PC-3 (cell line): ENCODE measurements around the gene TUBA1A. TPM values are rescaled to one million over a fixed set of nuclear protein-coding genes. Genes with fewer than 3 reads are reported as not detected.
"Not testable (repeated sequence)": the region's sequence is repeated elsewhere in the genome, so short reads cannot be mapped to it uniquely, and the experiment has no call there.

Source experiments
- ATAC-seq: fragments of 200-7000 bp; cut with Tn5 transposase; 2 replicates; pipeline ENCODE4 v1.9.1; 2020; ENCODE audit warnings: mild to moderate bottlenecking, moderate library complexity
- BruUV-seq: library from RNA; stranded (reverse); fragments of 400-500 nt; replicated peaks from 2 replicates; lab custom pipeline; 2021; lab: Mats Ljungman, UMichigan
- CTCF ChIA-PET: fragments of 300-600 bp; sonication (Branson Sonifier 250); formaldehyde crosslinking; loops from one replicate; lab custom pipeline; 2022; ENCODE audit warnings: antibody characterized with exemption; lab: Charles Lee
- POLR2A ChIA-PET: fragments of 300-600 bp; sonication (Branson Sonifier 250); formaldehyde crosslinking; loops from one replicate; lab custom pipeline; 2022; ENCODE audit warnings: antibody characterized with exemption; ENCODE audit not compliant: unreplicated experiment; lab: Charles Lee
- DNase-seq: peaks from one replicate; pipeline ENCODE4 v3.0.0-alpha.2; 2015
- H2AFZ ChIP-seq: fragments of 300-600 bp; sonication (generic); 2 replicates; pipeline ENCODE4 v1.6.0; 2016; ENCODE audit warnings: antibody characterized with exemption, low read length
- H3F3A ChIP-seq: fragments of 300-600 bp; sonication (generic); one replicate; pipeline ENCODE4 v1.6.0; 2017; ENCODE audit warnings: antibody characterized with exemption, low read length, control low read depth, mild to moderate bottlenecking; ENCODE audit not compliant: unreplicated experiment
- H3K27ac ChIP-seq: fragments of 300-600 bp; sonication (generic); 2 replicates; pipeline ENCODE4 v1.5.1; 2016; ENCODE audit warnings: mild to moderate bottlenecking, low read length
- H3K27me3 ChIP-seq: fragments of 300-600 bp; sonication (generic); 2 replicates; pipeline ENCODE4 v1.6.1; 2016; ENCODE audit warnings: low read length, mixed read lengths
- H3K36me3 ChIP-seq: fragments of 300-600 bp; sonication (generic); 2 replicates; pipeline ENCODE4 v1.6.1; 2016; ENCODE audit warnings: low read depth, mixed run types, low read length, mixed read lengths
- H3K4me1 ChIP-seq: fragments of 300-600 bp; sonication (generic); 2 replicates; pipeline ENCODE4 v1.5.1; 2016; ENCODE audit warnings: low read length; ENCODE audit not compliant: insufficient read depth
- H3K4me2 ChIP-seq: fragments of 300-600 bp; sonication (generic); 2 replicates; pipeline ENCODE4 v1.6.0; 2016; ENCODE audit warnings: low read length
- H3K4me3 ChIP-seq: fragments of 300-600 bp; sonication (generic); 2 replicates; pipeline ENCODE4 v1.5.1; 2016; ENCODE audit warnings: mild to moderate bottlenecking, low read length, mixed read lengths
- H3K79me2 ChIP-seq: fragments of 300-600 bp; sonication (generic); 2 replicates; pipeline ENCODE4 v1.6.1; 2017; ENCODE audit warnings: low read length, mixed read lengths
- H3K9ac ChIP-seq: fragments of 300-600 bp; sonication (generic); 2 replicates; pipeline ENCODE4 v1.6.0; 2016; ENCODE audit warnings: mild to moderate bottlenecking, low read length
- H3K9me2 ChIP-seq: fragments of 300-600 bp; sonication (generic); replicated peaks from 2 replicates; pipeline ENCODE4 v1.6.1; 2016; ENCODE audit warnings: mixed run types, low read length, mixed read lengths
- H3K9me3 ChIP-seq: fragments of 300-600 bp; sonication (generic); 2 replicates; pipeline ENCODE4 v1.6.1; 2016; ENCODE audit warnings: low read length, mixed read lengths
- H4K20me1 ChIP-seq: fragments of 300-600 bp; sonication (generic); 2 replicates; pipeline ENCODE4 v1.6.1; 2016; ENCODE audit warnings: low read length, mixed read lengths
- CTCF ChIP-seq: fragments of 300-600 bp; sonication (generic); conservative IDR thresholded peaks from 2 replicates; pipeline ENCODE4 v1.5.1; 2017; ENCODE audit warnings: antibody characterized with exemption, low read depth, mild to moderate bottlenecking, low read length
- EZH2 ChIP-seq: fragments of 300-600 bp; sonication (generic); IDR thresholded peaks from one replicate; pipeline ENCODE4 v1.6.1; 2017; ENCODE audit warnings: antibody characterized with exemption, mild to moderate bottlenecking, low read length; ENCODE audit not compliant: unreplicated experiment
- EZH2phosphoT487 ChIP-seq: fragments of 300-600 bp; sonication (generic); IDR thresholded peaks from 2 replicates; pipeline ENCODE4 v1.6.1; 2018; ENCODE audit warnings: mild to moderate bottlenecking, antibody characterized with exemption, low read length, borderline replicate concordance
- intact Hi-C: fragments of 100-400 bp; cut with micrococcal nuclease; formaldehyde crosslinking; loops from 2 replicates; pipeline ENCODE4 v1.9.0; 2023
- total RNA-seq: library from RNA; depleted of rRNA; stranded (reverse); fragments of >200 nt; gene quantifications from 2 replicates; pipeline ENCODE4 v1.2.3, GENCODE V29; 2014

Gene TUBA1A
- total RNA-seq, 1 experiment from 2014 or later = 46.9 TPM

DNA sequence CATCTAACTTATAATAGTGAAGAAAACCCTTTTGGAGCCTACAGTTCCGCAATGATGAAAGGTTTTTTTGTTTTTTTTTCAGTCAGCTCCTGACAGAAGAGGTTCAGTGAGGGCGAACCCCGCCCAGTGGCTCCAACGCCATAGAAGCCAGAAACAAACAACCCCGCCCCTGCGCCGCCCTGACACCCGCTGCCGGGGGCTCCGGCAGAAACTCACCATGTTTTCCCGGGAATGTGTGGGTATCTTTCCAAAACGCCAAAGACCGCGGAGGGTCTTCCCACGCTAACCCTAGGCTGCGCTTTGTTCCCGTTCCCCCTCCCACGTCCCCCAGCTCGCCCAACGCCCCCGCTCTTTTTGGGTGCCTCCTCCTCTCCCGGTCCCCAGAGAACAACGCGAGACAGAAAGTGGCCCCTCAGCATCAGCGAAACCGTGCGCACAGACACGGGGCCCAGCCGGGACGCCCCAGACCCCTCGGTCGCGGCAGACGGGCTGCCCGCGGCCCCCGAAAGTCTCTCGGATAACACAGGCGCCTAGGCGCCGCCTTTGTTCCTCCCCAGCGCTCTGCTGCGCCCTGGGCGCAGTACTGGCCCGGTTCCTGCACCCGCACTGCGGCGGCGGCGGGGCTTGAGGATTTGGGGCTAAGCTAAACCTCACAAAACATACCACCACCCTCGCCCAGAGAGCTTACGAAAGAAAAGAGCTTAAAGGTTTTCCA lies 522 bp downstream of the TUBA1A start:
- TF ChIP-seq EZH2 (no peak), CTCF (no peak), EZH2phosphoT487 (no peak)
- intact Hi-C loops = loop anchor here (1.0 to 2.0 kb wide), 2 partner anchors 47 to 58 kb away; partner anchors contain the start of gene TUBA1B
- Histone ChIP-seq H2AFZ (peak overlapping the region; percentile 96), H3K9me3 (no peaks in the 10 kb centered on the region), H3K36me3 (no peaks in the 10 kb centered on the region), H3K79me2 (no peaks in the 10 kb centered on the region), H3K27me3 (no peaks in the 10 kb centered on the region; the same call in 1 of the 2 replicates), H3K4me1 (peaks cover 5% of the 10 kb centered on the region; the same call in 1 of the 2 replicates), H3F3A (no peaks in the 10 kb centered on the region), H3K4me2 (peak overlapping the region; percentile 97), H4K20me1 (no peaks in the 10 kb centered on the region), H3K9me2 (no peaks in the 10 kb centered on the region), H3K27ac (peak overlapping the region; percentile 14; the same call in 1 of the 2 replicates), H3K4me3 (peak overlapping the region; percentile 89), H3K9ac (peak overlapping the region; percentile 64)
- DNase-seq (peak; percentile 37), ATAC-seq (peak; percentile 64)
- ChIA-PET POLR2A (interaction anchor here (0.6 kb wide), 1 partner anchor 57 kb away, joined by 4 read pairs; no protein-coding TSS in a partner anchor), CTCF (interaction anchor here (0.5 kb wide), 1 partner anchor 181 kb away, joined by 3 read pairs; no protein-coding TSS in a partner anchor)
- TSS peak; percentile 73 for BruUV-seq

- DNase-seq = no peak
- Histone ChIP-seq H3K79me2 (no peaks in the 10 kb centered on the region), H3K9me3 (no peaks in the 10 kb centered on the region), H3K36me3 (no peaks in the 10 kb centered on the region), H3K27ac (no peak overlapping the region), H2AFZ (no peak overlapping the region), H3K9me2 (no peaks in the 10 kb centered on the region), H3K4me3 (0 out of 2 replicates have a peak overlapping the region, but pooled peaks have one; percentile 89), H3K9ac (no peak overlapping the region), H3K4me1 (peaks cover 5% of the 10 kb centered on the region; the same call in 1 of the 2 replicates), H3F3A (no peaks in the 10 kb centered on the region), H4K20me1 (no peaks in the 10 kb centered on the region), H3K4me2 (peak overlapping the region; percentile 97), H3K27me3 (no peaks in the 10 kb centered on the region; the same call in 1 of the 2 replicates)
- POLR2A ChIA-PET = interaction anchor here (0.6 kb wide), 1 partner anchor 15 kb away, joined by 4 read pairs; no protein-coding TSS in a partner anchor
- CTCF ChIA-PET = no interaction called here
- BruUV-seq = no TSS peak
- no peak for TF ChIP-seq EZH2phosphoT487
- TF ChIP-seq EZH2 = no peak
- no peak for TF ChIP-seq CTCF
- ATAC-seq = no peak
- intact Hi-C loops = no loop called here
These were observed 1.7 kb downstream of the TUBA1A start for GRCh38 chr12:49187184-49187583.

DNA sequence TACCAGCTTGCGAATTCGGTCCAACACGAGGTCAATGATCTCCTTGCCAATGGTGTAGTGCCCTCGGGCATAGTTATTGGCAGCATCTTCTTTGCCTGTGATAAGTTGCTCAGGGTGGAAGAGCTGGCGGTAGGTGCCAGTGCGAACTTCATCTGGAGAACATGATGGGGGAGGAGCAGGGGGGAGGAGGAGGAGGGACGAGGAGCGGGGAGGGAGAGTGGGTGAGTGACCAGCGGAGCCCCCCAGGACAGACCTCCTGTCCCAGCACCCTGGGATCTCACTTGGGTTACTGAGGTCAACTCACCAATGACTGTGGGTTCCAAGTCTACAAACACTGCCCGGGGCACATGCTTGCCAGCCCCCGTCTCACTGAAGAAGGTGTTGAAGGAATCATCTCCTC lies 2.6 kb downstream of the TUBA1A start:
- H3F3A ChIP-seq, H4K20me1 ChIP-seq, ATAC-seq, H3K79me2 ChIP-seq, H3K4me2 ChIP-seq, H3K4me3 ChIP-seq, H2AFZ ChIP-seq, H3K27me3 ChIP-seq, H3K27ac ChIP-seq, intact Hi-C loops, H3K9me2 ChIP-seq, BruUV-seq, H3K9ac ChIP-seq, DNase-seq, CTCF ChIA-PET, H3K36me3 ChIP-seq, POLR2A ChIA-PET, H3K4me1 ChIP-seq, H3K9me3 ChIP-seq: not testable (repeated sequence)

- H3K27me3 ChIP-seq, H3K4me2 ChIP-seq, BruUV-seq, DNase-seq, H2AFZ ChIP-seq, H3K36me3 ChIP-seq, H3K27ac ChIP-seq, H3K9me2 ChIP-seq, H4K20me1 ChIP-seq, H3K9me3 ChIP-seq, H3F3A ChIP-seq, H3K4me1 ChIP-seq, H3K4me3 ChIP-seq, ATAC-seq, intact Hi-C loops, H3K9ac ChIP-seq, H3K79me2 ChIP-seq, POLR2A ChIA-PET, CTCF ChIA-PET: not testable (repeated sequence)
These were observed 4.2 kb downstream of the TUBA1A start for GRCh38 chr12:49184697-49185096.
